NT2/D1 (cell line): ENCODE data around the gene MALSU1.

Experiments
- DNase-seq: peaks from one replicate; pipeline ENCODE4 v3.0.0-alpha.2; 2011; ENCODE audit warnings: low read depth, low spot score
- H3K27me3 ChIP-seq: 2 replicates; pipeline ENCODE4 v1.6.0; 2011; ENCODE audit warnings: mild to moderate bottlenecking; ENCODE audit not compliant: insufficient read length, insufficient read depth
- H3K36me3 ChIP-seq: 2 replicates; pipeline ENCODE4 v1.6.1; 2011; ENCODE audit warnings: mild to moderate bottlenecking, low read length, mixed read lengths; ENCODE audit not compliant: insufficient read depth, insufficient read length
- H3K4me1 ChIP-seq: 2 replicates; pipeline ENCODE4 v1.5.1; 2011; ENCODE audit not compliant: insufficient read depth, insufficient read length
- H3K4me3 ChIP-seq: 2 replicates; pipeline ENCODE4 v1.5.1; 2011; ENCODE audit warnings: low read depth; ENCODE audit not compliant: insufficient read length
- H3K9ac ChIP-seq: 2 replicates; pipeline ENCODE4 v1.6.0; 2011; ENCODE audit warnings: low read depth; ENCODE audit not compliant: insufficient read length
- H3K9me3 ChIP-seq: 2 replicates; pipeline ENCODE4 v1.5.1; 2011; ENCODE audit warnings: mild to moderate bottlenecking, low read length; ENCODE audit not compliant: insufficient read depth
- SUZ12 ChIP-seq: IDR thresholded peaks from 2 replicates; pipeline ENCODE4 v1.6.1; 2011; ENCODE audit not compliant: insufficient read length, insufficient read depth; ENCODE audit errors: extremely low read depth
- YY1 ChIP-seq: IDR thresholded peaks from 2 replicates; pipeline ENCODE4 v1.6.1; 2011; ENCODE audit not compliant: insufficient read length, insufficient read depth
- ZNF274 ChIP-seq: IDR thresholded peaks from 2 replicates; pipeline ENCODE4 v1.6.1; 2011; ENCODE audit warnings: mild to moderate bottlenecking, low read depth, low read length

The MALSU1 gene

GRCh38 chr7:23335621-23336020 is 36.5 kb downstream of the MALSU1 start:
- TF ChIP-seq YY1 (no peak), ZNF274 (no peak), SUZ12 (no peak)
- Histone ChIP-seq H3K4me1 (no peaks in the 10 kb centered on the region), H3K27me3 (no peaks in the 10 kb centered on the region), H3K9ac (no peak overlapping the region), H3K4me3 (no peak overlapping the region), H3K36me3 (peaks cover 73% of the 10 kb centered on the region), H3K9me3 (peaks cover 13% of the 10 kb centered on the region)
- no peak for DNase-seq

GRCh38 chr7:23336086-23336485 is 36.9 kb downstream of the MALSU1 start:
- TF ChIP-seq YY1 (no peak), SUZ12 (no peak), ZNF274 (no peak)
- H3K4me1 ChIP-seq, result no peaks in the 10 kb centered on the region
- DNase-seq, result no peak
- peaks cover 13% of the 10 kb centered on the region for H3K9me3 ChIP-seq
- H3K27me3 ChIP-seq, result no peaks in the 10 kb centered on the region
- H3K9ac ChIP-seq, result no peak overlapping the region
- H3K36me3 ChIP-seq, result peaks cover 73% of the 10 kb centered on the region
- no peak overlapping the region for H3K4me3 ChIP-seq

GRCh38 chr7:23336799-23337283 is 37.7 kb downstream of the MALSU1 start:
- Histone ChIP-seq H3K36me3 (peaks cover 74% of the 10 kb centered on the region), H3K27me3 (no peaks in the 10 kb centered on the region), H3K9me3 (peaks cover 13% of the 10 kb centered on the region), H3K4me3 (no peak overlapping the region), H3K4me1 (no peaks in the 10 kb centered on the region), H3K9ac (no peak overlapping the region)
- TF ChIP-seq SUZ12 (no peak), ZNF274 (no peak), YY1 (no peak)
- DNase-seq, result no peak

- Histone ChIP-seq H3K4me3 (no peak overlapping the region), H3K36me3 (peaks cover 76% of the 10 kb centered on the region), H3K27me3 (no peaks in the 10 kb centered on the region), H3K9me3 (peaks cover 13% of the 10 kb centered on the region), H3K4me1 (no peaks in the 10 kb centered on the region), H3K9ac (no peak overlapping the region)
- DNase-seq, result no peak
- TF ChIP-seq ZNF274 (no peak), YY1 (no peak), SUZ12 (no peak)
Observed at GRCh38 chr7:23337374-23337773, 38.2 kb downstream of the MALSU1 start.

GRCh38 chr7:23338439-23338838 is 39.3 kb downstream of the MALSU1 start:
- H3K27me3 ChIP-seq, result no peaks in the 10 kb centered on the region
- peaks cover 76% of the 10 kb centered on the region for H3K36me3 ChIP-seq
- TF ChIP-seq ZNF274, result no peak
- TF ChIP-seq SUZ12, result no peak
- TF ChIP-seq YY1, result no peak
- no peaks in the 10 kb centered on the region for H3K4me1 ChIP-seq
- H3K9me3 ChIP-seq, result peaks cover 13% of the 10 kb centered on the region
- DNase-seq, result no peak
- no peak overlapping the region for H3K9ac ChIP-seq
- no peak overlapping the region for H3K4me3 ChIP-seq

GRCh38 chr7:23338863-23339262 is 39.7 kb downstream of the MALSU1 start:
- Histone ChIP-seq H3K9me3 (peaks cover 13% of the 10 kb centered on the region), H3K36me3 (peaks cover 76% of the 10 kb centered on the region), H3K27me3 (no peaks in the 10 kb centered on the region), H3K4me3 (no peak overlapping the region), H3K4me1 (no peaks in the 10 kb centered on the region), H3K9ac (no peak overlapping the region)
- no peak for TF ChIP-seq YY1
- no peak for TF ChIP-seq SUZ12
- no peak for TF ChIP-seq ZNF274
- no peak for DNase-seq

- Histone ChIP-seq H3K27me3 (no peaks in the 10 kb centered on the region), H3K4me3 (no peak overlapping the region), H3K36me3 (peaks cover 81% of the 10 kb centered on the region), H3K9ac (no peak overlapping the region), H3K9me3 (peaks cover 13% of the 10 kb centered on the region), H3K4me1 (no peaks in the 10 kb centered on the region)
- TF ChIP-seq YY1 (no peak), SUZ12 (no peak), ZNF274 (no peak)
- DNase-seq, result no peak
Observed at GRCh38 chr7:23341846-23342598, 42.9 kb downstream of the MALSU1 start.
